CD4-positive, alpha-beta T cell treated with Interleukin-15 for 4 hours (primary cell): Measurements from ENCODE around the gene SRP68.
"Not testable (repeated sequence)": the region's sequence is repeated elsewhere in the genome, so short reads cannot be mapped to it uniquely, and the experiment has no call there.

Source experiments
- DNase-seq: peaks from one replicate; pipeline ENCODE4 v3.0.0-alpha.2; 2020; ENCODE audit warnings: low spot score

Gene SRP68

DNA sequence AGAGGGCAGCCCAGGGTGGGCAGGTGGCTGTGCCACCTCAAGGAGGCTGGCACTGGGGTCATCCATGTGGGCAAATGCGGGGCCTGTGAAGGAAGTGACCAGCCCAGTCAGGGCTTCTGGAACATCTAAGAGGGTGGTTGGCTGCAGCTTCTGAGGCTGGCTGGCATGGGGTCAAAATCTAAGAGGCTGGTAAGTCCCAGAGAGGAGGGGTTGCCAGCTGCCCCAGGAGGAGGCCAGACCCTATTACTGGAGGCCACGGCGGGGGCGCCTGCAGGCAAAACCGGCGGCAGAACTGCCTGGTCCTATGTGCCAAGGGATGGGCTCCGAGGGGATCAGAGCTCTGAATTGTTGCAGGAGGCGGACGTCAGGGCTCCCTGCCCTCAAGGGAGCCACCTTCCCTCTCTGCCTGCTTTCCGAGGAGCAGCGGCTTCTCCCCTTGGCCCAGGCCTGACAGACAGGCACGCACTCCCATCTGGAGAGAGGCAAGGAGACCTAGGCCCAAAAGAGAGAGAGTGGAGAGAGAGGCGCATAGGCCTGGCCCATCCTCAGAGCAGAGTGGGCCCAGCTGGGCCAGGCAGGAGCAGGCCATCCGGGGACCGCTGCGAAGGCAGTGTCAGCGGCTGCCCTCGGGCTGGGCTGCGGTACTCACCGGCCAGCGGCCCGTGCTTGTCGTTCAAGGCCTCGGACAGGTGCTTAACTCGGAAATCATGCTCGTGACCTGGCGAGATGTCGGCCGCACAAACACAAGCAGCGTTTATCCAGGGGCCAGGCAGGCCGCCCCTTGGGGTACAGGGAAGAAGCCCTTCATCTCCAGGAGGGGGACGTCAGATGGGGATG, 17.6 kb upstream of the SRP68 start:
- DNase-seq = no peak

DNA sequence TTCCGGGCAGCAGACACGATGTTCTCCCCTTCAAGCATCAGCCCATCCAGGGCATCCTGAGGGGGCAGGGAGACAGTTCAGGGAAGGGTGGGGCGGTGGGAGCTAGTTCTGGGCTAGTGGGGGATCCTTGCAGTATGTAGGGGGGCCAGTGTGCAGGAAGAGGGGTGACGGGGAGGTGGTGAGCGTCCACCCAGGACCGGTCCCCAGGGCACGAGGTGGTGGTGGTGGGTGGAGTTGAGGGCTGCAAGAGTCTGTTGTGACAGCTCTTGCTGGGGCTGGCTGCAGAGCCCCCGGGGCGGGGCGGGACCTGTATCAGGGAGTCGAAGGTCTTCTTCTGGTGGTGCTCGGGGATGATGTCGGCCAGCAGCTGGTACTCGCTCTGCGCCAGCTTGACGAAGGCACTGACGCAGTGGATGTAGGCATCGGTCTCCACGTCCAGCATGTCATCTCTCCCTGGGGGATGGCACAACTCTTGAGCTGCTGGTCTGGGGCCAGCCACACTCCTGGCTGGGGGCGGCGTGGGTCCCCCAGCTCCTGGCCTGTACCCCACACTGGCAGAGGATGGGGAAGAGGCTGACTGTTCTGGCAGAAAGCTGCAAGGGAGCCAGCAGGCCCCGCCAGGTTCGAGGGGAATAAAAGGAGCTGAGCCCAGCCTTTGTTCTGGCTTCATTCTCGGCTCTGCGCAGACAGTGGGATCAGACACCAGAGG, 16.7 kb upstream of the SRP68 start:
- no peak for DNase-seq

DNA sequence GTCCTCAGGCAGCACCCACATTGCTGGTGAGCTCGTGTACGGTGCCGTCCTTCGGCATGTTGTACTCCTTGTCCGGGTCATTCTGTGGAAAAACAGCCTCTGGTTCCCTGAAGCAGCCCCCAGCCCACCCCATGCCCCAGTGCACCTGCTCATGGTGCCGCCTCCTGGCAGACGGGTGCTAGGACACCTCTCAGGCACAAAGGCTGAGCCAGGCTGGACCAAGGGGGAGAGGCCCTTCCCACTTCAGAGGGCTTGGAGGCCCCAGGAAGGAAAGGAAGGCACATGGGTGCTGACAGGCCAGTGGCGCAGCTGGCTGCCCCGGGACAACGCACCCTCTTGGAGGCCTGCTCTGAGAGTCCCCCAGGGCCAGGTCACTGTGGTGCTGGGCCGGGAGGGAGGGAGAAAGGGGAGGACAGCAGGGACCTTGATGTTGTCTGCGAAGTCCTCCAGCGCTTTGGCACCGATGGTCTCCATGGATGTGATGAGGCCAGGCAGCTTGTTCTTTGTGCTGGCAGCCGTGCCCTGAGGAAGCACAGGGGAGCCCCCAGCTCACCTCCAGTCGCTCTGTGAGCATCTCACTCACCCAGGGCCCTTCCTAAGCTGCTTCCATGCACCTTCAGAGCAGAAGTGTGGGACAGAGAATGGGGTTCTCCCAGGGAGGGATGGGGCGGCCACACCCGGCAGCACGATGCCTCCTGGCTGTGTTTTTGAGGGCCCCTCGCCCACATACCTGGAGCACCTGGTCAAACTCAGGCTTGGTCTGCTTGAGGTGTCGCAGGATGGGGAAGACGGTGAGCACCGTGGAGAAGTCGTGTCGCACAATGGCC, 15.9 kb upstream of the SRP68 start:
- no peak for DNase-seq

DNA sequence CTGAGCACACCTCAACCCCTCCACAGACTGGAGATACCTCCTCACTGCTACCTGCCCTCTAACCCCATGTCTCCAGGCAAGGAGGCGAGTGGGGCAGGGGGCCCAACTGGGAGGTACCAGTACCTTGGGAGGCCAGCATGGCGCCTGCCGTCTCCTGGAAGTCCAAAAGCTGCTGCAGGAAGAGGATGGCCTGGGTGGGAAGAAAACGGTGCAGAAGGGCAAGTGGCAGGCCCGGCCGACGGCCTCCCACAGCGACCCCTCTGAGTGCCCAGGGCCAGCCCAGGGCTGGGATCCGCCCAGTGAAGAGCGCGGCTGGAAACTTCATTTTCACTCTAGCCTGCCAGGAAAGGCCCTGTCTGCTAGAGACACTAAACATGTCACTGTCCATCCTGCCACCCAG, 15.2 kb upstream of the SRP68 start:
- no peak for DNase-seq

DNA sequence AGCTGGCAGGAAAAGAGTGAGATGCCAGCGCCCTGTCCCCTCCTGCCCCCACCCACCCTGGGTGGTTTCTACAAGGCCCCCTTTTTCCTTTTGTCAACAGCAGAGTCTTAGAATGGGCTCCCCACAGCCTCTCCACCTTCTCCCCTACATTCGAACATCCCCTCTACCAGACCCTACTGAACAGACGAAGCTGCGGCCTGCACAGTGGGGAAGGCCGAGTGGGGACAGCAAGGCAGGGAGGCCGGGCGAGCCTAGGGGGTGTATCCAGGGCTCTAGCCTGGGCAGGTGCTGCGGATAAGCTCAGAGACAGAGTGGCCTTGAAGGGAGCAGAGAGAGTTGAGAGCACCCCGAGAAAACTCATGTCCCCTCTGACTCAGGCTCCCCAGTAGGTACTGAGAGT, 14.1 kb upstream of the SRP68 start:
- DNase-seq = no peak

DNA sequence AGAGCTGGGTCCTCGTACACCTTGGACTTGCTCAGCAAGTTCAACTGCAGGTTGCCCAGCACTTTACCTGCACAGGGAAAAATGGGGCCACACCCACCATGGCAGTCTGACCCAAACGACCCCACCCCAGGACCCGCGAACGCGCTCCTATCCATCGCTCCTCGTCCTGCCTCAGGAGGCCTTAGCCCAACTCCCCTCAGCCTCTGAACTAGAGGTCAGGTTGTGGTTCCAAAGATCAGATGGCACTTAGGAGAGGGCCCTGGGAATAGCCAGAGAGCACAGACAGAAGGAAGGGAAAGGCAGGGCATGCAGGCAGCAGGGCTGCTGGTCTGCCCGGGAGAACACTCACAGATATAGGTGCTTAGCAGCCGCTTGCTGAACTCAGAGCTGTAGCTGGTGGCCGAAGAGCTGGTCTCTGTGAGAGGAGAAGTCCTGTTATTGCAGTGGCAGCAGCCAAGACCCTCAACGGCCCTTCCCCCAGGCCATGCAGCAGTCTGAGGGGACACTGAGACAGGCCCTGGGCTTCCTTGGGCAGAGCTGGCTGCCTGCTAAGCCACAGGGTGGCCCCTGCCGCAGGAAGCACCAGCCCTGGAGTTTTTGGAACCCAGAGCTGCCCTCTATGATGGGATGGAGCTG, 13.5 kb upstream of the SRP68 start:
- DNase-seq = no peak

DNA sequence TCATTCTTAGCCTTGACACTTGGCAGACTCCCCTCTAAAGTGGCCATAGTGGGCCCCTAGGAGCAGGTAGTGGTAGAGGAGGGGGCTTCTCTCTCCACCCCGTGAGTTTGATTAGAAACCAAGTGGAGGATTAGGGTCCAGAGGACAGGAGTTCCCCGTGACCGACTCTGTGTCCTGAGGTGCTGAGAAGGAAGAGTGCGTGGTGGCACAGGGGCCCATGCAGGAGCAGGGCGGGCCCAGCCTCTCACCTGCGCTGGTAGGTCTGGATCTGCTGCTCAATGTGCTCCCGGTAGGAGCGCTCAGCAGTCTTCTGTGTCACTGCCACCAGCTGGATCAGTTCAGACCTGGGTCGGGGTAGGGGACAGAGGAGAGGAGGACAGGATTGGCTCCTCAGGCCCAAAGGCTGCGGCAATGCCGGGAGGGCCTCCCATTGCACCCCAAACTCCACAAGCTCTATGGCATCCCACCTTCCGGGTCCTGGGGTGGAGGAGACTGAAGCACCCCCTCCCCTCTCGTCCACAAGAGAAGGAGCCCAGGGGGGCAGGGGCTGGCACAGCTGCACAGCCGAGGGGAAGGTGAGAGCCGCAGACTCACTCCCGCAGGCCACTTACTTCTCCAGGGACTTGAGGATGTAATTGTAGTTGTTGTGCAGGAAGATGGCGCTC, 12.9 kb upstream of the SRP68 start:
- no peak for DNase-seq

DNA sequence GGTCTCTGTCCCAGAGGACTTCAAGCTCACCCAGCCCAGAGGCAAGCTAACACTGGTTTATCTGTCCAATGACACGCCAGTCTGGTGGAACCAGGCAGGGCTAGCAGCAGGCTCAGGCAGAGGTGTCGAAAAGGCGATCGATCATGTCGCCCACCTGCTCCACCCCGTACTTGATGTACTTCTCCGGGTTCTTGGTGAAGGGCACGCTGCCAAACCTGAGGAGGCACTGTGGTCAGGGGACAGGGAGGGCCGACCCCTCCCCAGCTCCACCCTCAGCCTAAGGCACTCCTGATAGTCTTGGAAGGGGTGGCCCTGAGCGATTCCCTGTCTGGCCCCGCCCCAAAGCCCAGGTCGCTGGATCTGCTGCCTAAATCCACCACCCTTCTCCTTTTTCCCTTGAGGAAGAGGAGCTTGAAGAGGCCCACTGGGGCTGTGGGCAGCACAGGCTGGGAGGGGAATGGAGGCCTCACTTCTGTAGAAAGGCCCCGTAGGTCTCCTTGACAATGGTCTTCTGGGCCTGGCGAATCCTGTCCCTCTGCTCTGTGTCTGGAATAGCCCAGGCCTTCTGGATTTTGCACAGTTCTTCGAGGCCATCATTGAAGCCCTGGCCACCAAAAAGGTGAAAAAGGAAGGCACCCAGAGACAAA, 11.3 kb upstream of the SRP68 start:
- no peak for DNase-seq

DNA sequence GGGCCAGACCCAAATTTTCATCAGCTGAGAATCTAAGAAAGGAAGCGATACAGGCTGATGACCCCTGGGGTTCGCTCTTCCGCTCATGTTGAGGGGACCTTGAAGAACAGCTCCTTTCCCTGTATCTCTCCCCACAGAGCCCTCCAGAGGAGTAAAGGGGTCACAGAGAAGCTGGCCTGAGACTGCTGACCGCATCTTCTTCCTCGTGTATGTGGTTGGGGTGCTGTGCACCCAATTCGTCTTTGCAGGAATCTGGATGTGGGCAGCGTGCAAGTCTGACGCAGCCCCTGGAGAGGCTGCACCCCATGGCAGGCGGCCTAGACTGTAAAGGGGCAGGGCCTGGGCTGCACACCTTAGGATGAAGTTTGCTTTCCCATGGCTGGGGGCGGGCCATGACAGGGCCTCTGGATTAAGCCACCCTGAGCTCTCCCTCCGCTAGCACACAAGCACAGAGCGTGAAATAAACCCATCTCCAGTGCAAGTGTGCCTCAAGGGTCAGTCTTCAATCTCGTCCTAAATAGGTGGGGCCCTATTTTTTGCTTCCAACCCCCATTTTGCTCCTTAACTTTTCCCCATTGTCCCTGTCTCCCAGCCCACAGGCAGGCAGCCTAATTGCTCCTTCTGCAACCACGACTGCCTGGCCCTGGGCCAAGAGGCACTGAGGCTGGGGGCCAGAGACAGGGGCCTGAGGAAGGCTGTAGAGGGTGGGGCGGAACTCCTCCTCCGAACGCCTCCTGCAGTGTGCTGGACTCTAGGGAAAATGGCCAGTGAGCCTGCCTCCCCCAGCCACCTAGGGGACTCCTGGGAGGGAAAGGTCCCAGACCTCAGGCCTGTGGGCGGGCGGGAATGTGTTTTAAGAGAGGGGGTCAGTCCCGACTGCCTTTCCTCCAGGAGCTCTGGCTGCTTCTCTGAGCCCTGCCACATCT, 10.3 kb upstream of the SRP68 start:
- DNase-seq = no peak

DNA sequence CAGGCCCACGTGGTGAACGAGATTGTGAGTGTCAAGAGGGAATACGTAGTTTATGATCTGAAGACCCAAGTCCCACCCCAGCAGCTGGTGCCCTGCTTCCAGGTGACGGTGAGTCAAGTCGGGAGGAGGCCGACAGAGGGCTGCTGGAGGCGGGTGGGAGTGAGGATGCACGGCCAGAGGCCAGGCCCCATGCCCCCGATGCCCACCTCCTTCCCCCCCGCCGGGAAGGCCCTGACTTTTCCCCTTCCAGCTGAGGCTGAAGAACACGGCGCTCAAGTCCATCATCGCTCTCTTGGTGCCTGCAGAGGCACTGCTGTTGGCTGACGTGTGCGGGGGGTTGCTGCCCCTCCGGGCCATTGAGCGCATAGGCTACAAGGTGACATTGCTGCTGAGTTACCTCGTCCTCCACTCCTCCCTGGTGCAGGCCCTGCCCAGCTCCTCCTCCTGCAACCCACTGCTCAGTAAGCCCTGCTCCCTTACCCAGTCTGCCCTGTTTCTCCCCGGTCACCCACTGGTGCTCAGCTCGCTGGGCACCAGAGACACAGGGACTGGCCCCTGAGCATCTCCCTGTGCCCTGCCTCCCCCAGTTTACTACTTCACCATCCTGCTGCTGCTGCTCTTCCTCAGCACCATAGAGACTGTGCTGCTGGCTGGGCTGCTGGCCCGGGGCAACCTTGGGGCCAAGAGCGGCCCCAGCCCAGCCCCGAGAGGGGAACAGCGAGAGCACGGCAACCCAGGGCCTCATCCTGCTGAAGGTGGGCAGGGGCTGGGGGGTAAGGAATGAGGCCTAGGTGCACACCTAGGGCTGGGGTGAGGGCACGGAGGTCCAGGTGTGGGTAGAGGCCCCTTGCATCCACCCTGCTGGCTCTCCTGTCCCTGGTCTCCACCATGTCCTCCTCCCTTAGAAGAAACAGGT, 9.2 kb upstream of the SRP68 start:
- no peak for DNase-seq

DNA sequence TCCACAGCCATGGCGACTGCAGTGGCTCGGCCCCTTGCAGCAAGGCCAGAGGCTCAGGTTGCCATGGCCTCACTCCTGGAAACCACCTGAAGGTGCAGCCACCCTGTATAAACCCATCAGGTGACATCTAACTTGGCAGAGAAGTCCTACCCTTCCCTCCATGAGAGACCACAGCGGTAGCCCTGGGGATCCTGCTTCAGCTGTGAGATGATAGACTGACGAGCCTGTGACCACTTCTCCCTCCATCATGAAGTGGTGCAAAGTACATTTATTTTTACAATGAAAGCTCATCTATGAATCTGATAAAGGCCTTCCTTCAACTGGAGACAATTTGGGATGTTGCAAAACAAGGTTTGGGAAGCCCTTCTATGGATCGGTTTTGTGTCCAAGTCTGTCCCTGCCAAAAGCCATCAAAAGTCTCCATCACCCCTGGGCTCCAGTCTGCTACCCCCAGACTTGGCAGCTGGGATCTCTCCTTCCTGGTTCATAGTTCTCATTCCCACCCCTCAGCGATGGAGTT, 8.5 kb upstream of the SRP68 start:
- DNase-seq = no peak

DNA sequence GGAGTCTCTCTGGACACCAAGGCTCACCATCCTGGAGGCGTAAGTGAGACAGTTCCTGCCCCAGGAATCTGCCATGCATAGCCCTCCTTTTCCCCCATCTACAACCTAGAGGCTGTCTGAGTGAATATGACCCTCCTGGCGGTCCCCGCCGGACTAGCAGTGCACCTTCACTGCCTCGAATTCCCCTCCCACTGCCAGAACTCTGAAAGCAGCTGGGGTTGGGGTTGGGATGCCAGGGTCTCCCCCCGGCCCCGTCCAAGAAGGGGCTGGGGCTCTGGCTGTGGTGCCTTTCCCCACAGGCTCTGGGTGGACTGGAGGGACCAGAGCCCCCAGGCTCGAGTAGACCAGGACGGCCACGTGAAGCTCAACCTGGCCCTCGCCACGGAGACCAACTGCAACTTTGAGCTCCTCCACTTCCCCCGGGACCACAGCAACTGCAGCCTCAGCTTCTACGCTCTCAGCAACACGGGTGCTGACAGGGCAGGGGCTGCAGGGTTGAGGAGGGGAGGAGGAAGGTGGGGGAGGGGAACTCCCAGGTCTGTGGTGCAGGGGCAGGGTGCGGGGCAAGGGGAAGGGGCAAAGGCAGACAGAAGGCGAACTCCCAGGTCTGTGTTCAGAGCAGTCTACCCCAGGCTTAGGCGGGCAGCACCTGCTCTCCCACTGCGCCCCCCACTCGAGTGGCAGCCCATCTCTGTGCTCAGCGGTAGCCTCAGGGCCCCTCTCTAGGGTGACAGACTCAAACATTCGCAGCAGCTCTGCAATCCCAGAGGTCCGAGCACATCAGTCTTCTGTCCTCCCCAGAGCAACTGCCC, 7.8 kb upstream of the SRP68 start:
- no peak for DNase-seq

DNA sequence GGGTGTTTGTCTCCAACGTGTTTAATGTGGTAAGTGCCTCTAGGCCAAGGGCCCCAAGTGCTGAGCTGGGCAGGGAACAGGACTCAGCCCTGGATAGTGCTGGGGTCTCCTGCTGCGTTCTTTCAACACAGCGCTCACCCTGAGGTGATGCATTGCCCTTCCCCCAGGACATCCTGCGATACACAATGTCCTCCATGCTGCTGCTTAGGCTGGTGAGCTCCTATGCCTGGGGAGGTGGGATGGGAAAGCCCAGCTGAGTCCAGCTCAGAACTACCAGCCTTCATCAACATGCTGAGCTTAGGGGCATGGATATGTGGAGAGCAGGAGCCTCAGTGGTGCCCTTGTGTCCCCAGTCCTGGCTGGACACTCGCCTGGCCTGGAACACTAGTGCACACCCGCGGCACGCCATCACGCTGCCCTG, 7.2 kb upstream of the SRP68 start:
- DNase-seq = no peak

DNA sequence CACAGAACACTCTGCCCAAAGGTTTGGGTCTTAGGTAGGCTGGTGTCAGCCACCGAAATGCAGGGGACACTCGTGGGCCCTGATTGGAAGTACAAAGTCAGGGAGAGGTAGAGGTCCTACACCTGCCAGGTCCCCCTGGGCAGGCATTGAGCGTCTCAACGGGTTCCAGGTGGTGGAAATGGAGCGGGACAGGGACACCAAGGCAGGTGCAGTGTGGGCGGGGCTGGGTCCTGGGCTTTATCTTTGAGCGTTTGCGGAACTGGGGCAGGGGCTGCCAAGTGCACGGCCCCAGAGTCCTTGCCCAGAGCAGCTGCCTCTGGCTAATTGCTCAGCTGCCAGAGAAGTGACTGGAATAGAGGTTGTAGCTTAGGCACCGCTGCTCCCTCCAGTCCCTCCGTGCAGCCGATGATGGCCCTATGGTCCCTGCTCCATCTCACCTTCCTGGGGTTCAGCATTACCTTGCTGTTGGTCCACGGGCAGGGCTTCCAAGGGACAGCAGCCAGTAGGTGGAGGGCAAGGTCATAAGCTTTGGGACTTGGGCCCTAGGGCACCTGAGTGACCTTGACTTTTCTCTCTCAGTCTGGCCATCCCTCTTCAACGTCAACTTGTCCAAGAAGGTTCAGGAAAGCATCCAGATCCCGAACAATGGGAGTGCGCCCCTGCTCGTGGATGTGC, 6.7 kb upstream of the SRP68 start, which contains the start of gene ZACN:
Gene ZACN, plus strand, starts transcription at position 323 of the 675 bp plus-strand sequence. Its CDS starts 83 bp downstream, at position 406.
- no peak for DNase-seq

DNA sequence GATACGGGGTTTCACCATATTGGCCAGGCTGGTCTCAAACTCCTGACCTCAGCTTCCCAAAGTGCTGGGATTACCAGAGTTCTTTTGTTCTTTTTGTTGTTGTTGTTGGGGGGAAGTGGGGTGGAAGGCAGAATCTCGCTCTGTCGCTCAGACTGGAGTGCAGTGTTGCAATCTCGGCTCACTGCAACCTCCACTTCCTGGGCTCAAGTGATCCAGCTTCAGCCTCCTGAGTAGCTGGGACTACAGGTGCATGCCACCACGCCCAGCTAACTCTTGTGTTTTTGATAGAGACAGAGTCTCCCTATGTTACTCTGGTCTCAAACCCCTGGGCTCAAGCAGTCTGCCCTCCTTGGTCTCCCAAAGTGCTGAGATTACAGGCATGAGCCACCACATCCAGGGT, 6.1 kb upstream of the SRP68 start:
- DNase-seq = not testable (repeated sequence)

DNA sequence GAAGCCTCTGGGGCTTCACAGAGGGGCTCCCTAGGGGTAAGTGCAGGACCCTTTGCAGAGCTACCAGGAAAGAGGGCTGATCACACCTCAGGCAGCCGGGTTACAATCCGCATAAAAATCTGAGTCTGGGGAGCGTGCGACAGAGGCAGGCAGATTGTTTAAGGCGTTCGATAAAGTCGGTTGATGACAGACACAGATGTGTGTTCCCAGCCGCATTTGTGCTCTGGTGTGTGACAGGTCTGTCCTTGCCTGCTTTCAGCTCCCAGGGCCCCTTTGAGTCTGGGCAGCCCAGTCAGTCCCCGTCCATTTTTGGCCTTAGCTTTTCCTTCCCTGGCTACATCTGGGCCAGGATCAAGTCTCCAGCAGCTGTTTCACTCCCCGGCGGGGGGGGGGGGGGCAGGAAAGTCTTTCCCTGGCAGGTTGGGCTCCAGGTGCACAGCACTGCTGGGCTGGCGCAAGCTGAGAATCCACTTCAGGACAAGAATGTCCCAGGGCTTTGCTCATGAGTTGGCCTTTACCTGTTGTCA, 5.3 kb upstream of the SRP68 start:
- DNase-seq = no peak
